ENCODE data around the gene TGFA.

DNA sequence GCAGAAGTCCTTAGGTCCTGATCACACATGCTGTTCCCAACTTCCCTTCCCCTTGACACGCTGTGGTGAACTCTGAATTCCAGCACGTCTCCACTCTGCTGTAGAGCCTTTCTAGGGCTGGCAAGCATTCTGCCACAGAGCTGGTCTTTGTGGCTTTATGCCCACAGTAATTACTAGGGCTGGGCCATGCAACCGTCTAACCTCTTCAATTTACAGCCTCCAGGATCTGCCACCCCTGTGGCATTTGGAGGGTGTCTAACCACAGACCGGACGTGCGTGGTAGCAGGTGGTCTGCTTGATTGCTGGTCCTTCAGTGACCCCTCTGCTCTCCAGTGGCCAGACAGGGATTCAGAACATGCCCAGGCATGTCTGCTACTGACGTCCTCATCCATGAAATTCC lies 43.1 kb upstream of the TGFA start:
- TF ChIP-seq POLR2AphosphoS5 (IDR thresholded peaks at IDR 0.05), result no peak
- TF ChIP-seq, protein P1, sequence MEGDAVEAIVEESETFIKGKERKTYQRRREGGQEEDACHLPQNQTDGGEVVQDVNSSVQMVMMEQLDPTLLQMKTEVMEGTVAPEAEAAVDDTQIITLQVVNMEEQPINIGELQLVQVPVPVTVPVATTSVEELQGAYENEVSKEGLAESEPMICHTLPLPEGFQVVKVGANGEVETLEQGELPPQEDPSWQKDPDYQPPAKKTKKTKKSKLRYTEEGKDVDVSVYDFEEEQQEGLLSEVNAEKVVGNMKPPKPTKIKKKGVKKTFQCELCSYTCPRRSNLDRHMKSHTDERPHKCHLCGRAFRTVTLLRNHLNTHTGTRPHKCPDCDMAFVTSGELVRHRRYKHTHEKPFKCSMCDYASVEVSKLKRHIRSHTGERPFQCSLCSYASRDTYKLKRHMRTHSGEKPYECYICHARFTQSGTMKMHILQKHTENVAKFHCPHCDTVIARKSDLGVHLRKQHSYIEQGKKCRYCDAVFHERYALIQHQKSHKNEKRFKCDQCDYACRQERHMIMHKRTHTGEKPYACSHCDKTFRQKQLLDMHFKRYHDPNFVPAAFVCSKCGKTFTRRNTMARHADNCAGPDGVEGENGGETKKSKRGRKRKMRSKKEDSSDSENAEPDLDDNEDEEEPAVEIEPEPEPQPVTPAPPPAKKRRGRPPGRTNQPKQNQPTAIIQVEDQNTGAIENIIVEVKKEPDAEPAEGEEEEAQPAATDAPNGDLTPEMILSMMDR (IDR thresholded peaks at IDR 0.05), result no peak

Data from upper lobe of left lung (tissue), 4 donors.